H1 (cell line): ENCODE results near the gene BPHL. TPM values are rescaled to one million over a fixed set of nuclear protein-coding genes. Genes with fewer than 3 reads are reported as not detected.

Experiments used
- BRCA1 ChIP-seq: IDR thresholded peaks from 2 replicates; pipeline ENCODE4 v1.6.1; 2012; ENCODE audit warnings: low read depth, low read length, improper control_type of control experiment
- CREB1 ChIP-seq: IDR thresholded peaks from 2 replicates; pipeline ENCODE4 v1.6.1; 2012; ENCODE audit warnings: inconsistent platforms
- CTBP2 ChIP-seq: IDR thresholded peaks from 2 replicates; pipeline ENCODE4 v1.7.0; 2011; ENCODE audit warnings: borderline replicate concordance, mild to moderate bottlenecking, moderate library complexity, mixed read lengths, low read length; ENCODE audit not compliant: insufficient read depth, insufficient read length
- JUND ChIP-seq: IDR thresholded peaks from 2 replicates; pipeline ENCODE4 v1.6.1; 2011; ENCODE audit warnings: mild to moderate bottlenecking, improper control_type of control experiment, low read length
- KDM1A ChIP-seq: fragments of 200-600, 300-600 bp; sonication (generic); IDR thresholded peaks from 2 replicates; pipeline ENCODE4 v1.7.1; 2016; ENCODE audit warnings: mild to moderate bottlenecking, low read length, borderline replicate concordance
- NANOG ChIP-seq: IDR thresholded peaks from 2 replicates; pipeline ENCODE4 v1.6.1; 2011; ENCODE audit warnings: low read length, low read depth, mild to moderate bottlenecking, inconsistent platforms; ENCODE audit not compliant: insufficient read depth, poor library complexity, severe bottlenecking
- SRF ChIP-seq: IDR thresholded peaks from 2 replicates; pipeline ENCODE4 v1.6.1; 2011; ENCODE audit warnings: mild to moderate bottlenecking, low read depth, low read length, moderate library complexity
- TAF7 ChIP-seq: optimal IDR thresholded peaks from 2 replicates; pipeline ENCODE3; 2011; ENCODE audit warnings: low read depth, mild to moderate bottlenecking, inconsistent platforms, low read length, moderate library complexity, borderline replicate concordance
- polyA plus RNA-seq, 7 experiments: library from polyadenylated mRNA; depleted of rRNA in 3 of 7; stranded (reverse) in 5 of 7; unstranded in 2 of 7; fragments of >200 nt in 5 of 7; fragments of 200-250 nt in 2 of 7; gene quantifications; 1 replicate in 5 of 7; 2 replicates in 1 of 7; 4 replicates in 1 of 7; pipeline versions ENCODE4 v1.2.1 to v1.2.3, GENCODE V29; 2011 to 2013; ENCODE audit warnings: missing spikeins in 2 of 7, mixed read lengths in 2 of 7
- total RNA-seq: library from RNA; stranded (reverse); fragmentation: NEBNext Ultra II Directional; extraction: Animal tissue kit (Norgen Biotek cat#: 25700); gene quantifications from 2 replicates; pipeline ENCODE4 v1.2.1, GENCODE V29; 2021
- TF ChIP-seq, protein P1 (sequence below): fragments of 300-600 bp; sonication (generic); IDR thresholded peaks from 2 replicates; pipeline ENCODE4 v1.7.1; 2012; ENCODE audit warnings: low read length, moderate library complexity, mild to moderate bottlenecking, inconsistent platforms; ENCODE audit not compliant: insufficient replicate concordance
- TF ChIP-seq, protein P2 (sequence below): IDR thresholded peaks from 2 replicates; pipeline ENCODE4 v1.6.1; 2011; ENCODE audit warnings: low read length, improper control_type of control experiment

BPHL gene
- total and polyA plus RNA-seq, 2 of the 8 experiments (the other 6 are each of a cell fraction or from before 2014, with no cell fraction given): 24.4 to 36.4 TPM

DNA sequence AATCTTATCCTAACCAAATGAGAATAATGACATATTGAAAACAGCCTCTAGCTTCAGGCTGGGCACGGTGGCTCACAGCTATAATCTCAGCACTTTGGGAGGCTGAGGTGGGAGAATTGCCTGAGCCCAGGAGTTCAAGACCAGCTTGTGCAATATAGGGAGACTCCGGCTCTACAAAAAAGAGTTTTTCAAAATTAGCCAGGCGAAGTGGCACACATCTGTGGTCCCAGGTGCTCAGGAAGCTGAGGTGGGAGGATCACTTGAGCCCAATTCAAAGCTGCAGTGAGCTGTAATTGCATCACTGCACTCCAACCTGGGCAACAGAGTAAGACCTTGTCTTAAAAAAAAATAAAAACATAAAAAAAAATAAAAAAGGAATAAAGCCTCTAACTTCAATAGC, 34.2 kb downstream of the BPHL start (continued):
- TF ChIP-seq, protein P1, sequence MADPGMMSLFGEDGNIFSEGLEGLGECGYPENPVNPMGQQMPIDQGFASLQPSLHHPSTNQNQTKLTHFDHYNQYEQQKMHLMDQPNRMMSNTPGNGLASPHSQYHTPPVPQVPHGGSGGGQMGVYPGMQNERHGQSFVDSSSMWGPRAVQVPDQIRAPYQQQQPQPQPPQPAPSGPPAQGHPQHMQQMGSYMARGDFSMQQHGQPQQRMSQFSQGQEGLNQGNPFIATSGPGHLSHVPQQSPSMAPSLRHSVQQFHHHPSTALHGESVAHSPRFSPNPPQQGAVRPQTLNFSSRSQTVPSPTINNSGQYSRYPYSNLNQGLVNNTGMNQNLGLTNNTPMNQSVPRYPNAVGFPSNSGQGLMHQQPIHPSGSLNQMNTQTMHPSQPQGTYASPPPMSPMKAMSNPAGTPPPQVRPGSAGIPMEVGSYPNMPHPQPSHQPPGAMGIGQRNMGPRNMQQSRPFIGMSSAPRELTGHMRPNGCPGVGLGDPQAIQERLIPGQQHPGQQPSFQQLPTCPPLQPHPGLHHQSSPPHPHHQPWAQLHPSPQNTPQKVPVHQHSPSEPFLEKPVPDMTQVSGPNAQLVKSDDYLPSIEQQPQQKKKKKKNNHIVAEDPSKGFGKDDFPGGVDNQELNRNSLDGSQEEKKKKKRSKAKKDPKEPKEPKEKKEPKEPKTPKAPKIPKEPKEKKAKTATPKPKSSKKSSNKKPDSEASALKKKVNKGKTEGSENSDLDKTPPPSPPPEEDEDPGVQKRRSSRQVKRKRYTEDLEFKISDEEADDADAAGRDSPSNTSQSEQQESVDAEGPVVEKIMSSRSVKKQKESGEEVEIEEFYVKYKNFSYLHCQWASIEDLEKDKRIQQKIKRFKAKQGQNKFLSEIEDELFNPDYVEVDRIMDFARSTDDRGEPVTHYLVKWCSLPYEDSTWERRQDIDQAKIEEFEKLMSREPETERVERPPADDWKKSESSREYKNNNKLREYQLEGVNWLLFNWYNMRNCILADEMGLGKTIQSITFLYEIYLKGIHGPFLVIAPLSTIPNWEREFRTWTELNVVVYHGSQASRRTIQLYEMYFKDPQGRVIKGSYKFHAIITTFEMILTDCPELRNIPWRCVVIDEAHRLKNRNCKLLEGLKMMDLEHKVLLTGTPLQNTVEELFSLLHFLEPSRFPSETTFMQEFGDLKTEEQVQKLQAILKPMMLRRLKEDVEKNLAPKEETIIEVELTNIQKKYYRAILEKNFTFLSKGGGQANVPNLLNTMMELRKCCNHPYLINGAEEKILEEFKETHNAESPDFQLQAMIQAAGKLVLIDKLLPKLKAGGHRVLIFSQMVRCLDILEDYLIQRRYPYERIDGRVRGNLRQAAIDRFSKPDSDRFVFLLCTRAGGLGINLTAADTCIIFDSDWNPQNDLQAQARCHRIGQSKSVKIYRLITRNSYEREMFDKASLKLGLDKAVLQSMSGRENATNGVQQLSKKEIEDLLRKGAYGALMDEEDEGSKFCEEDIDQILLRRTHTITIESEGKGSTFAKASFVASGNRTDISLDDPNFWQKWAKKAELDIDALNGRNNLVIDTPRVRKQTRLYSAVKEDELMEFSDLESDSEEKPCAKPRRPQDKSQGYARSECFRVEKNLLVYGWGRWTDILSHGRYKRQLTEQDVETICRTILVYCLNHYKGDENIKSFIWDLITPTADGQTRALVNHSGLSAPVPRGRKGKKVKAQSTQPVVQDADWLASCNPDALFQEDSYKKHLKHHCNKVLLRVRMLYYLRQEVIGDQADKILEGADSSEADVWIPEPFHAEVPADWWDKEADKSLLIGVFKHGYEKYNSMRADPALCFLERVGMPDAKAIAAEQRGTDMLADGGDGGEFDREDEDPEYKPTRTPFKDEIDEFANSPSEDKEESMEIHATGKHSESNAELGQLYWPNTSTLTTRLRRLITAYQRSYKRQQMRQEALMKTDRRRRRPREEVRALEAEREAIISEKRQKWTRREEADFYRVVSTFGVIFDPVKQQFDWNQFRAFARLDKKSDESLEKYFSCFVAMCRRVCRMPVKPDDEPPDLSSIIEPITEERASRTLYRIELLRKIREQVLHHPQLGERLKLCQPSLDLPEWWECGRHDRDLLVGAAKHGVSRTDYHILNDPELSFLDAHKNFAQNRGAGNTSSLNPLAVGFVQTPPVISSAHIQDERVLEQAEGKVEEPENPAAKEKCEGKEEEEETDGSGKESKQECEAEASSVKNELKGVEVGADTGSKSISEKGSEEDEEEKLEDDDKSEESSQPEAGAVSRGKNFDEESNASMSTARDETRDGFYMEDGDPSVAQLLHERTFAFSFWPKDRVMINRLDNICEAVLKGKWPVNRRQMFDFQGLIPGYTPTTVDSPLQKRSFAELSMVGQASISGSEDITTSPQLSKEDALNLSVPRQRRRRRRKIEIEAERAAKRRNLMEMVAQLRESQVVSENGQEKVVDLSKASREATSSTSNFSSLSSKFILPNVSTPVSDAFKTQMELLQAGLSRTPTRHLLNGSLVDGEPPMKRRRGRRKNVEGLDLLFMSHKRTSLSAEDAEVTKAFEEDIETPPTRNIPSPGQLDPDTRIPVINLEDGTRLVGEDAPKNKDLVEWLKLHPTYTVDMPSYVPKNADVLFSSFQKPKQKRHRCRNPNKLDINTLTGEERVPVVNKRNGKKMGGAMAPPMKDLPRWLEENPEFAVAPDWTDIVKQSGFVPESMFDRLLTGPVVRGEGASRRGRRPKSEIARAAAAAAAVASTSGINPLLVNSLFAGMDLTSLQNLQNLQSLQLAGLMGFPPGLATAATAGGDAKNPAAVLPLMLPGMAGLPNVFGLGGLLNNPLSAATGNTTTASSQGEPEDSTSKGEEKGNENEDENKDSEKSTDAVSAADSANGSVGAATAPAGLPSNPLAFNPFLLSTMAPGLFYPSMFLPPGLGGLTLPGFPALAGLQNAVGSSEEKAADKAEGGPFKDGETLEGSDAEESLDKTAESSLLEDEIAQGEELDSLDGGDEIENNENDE: no peak
- TF ChIP-seq BRCA1 (no peak), CREB1 (no peak), KDM1A (no peak), TAF7 (no peak), SRF (no peak), CTBP2 (no peak), JUND (no peak), NANOG (no peak)
- TF ChIP-seq, protein P2, sequence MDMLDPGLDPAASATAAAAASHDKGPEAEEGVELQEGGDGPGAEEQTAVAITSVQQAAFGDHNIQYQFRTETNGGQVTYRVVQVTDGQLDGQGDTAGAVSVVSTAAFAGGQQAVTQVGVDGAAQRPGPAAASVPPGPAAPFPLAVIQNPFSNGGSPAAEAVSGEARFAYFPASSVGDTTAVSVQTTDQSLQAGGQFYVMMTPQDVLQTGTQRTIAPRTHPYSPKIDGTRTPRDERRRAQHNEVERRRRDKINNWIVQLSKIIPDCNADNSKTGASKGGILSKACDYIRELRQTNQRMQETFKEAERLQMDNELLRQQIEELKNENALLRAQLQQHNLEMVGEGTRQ: no peak
